Kidney epithelial cell (primary cell): ENCODE measurements around the gene NXN. TPM values are rescaled to one million over a fixed set of nuclear protein-coding genes. Genes with fewer than 3 reads are reported as not detected.

Source experiments
- DNase-seq: peaks from one replicate; pipeline ENCODE4 v3.0.0-alpha.2; 2010; ENCODE audit warnings: low read depth
- H3K27me3 ChIP-seq: 2 replicates; pipeline ENCODE4 v1.6.0; 2011; ENCODE audit warnings: low read length; ENCODE audit not compliant: control insufficient read depth, insufficient read depth
- H3K36me3 ChIP-seq: 2 replicates; pipeline ENCODE4 v1.5.1; 2011; ENCODE audit warnings: low read length; ENCODE audit not compliant: control insufficient read depth, insufficient read depth
- H3K4me3 ChIP-seq: 2 replicates; pipeline ENCODE4 v1.5.1; 2011; ENCODE audit warnings: low read depth, mild to moderate bottlenecking, control low read depth, low read length
- total RNA-seq: library from RNA; depleted of rRNA; stranded (reverse); fragments of >200 nt; gene quantifications from 2 replicates; pipeline ENCODE4 v1.2.3, GENCODE V29; 2015
- TF ChIP-seq, protein P1 (sequence below): IDR thresholded peaks from 2 replicates; pipeline ENCODE4 v1.5.1; 2011; ENCODE audit warnings: mild to moderate bottlenecking, moderate library complexity, low read length, control low read depth, inconsistent platforms; ENCODE audit not compliant: insufficient read depth, poor library complexity, severe bottlenecking

The NXN gene
- total RNA-seq, 1 donor from 2014 or later, result 34.3 TPM

DNA sequence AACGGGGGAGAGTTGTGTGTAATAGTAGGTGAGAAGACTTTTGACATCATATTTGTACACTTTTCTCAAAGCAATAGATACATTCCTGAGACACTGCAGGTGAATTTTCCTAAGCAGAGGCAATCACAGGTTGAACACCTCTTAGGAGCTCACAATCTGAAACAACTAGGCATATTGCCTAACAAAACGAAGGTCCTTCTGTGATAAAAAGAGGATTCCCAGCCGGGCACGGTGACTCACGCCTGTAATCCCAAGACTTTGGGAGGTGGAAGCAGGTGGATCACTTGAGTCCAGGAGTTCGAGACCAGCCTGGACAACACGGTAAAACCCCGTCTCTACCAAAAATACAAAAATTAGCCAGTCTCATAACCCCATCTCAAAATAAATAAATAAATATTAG is 17.4 kb downstream of the NXN start:
- TF ChIP-seq, protein P1, sequence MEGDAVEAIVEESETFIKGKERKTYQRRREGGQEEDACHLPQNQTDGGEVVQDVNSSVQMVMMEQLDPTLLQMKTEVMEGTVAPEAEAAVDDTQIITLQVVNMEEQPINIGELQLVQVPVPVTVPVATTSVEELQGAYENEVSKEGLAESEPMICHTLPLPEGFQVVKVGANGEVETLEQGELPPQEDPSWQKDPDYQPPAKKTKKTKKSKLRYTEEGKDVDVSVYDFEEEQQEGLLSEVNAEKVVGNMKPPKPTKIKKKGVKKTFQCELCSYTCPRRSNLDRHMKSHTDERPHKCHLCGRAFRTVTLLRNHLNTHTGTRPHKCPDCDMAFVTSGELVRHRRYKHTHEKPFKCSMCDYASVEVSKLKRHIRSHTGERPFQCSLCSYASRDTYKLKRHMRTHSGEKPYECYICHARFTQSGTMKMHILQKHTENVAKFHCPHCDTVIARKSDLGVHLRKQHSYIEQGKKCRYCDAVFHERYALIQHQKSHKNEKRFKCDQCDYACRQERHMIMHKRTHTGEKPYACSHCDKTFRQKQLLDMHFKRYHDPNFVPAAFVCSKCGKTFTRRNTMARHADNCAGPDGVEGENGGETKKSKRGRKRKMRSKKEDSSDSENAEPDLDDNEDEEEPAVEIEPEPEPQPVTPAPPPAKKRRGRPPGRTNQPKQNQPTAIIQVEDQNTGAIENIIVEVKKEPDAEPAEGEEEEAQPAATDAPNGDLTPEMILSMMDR, result no peak
- no peaks in the 10 kb centered on the region for H3K27me3 ChIP-seq
- no peak for DNase-seq
- no peaks in the 10 kb centered on the region for H3K36me3 ChIP-seq
- no peak overlapping the region for H3K4me3 ChIP-seq

- no peak overlapping the region for H3K4me3 ChIP-seq
- TF ChIP-seq, protein P1, result no peak
- H3K36me3 ChIP-seq, result no peaks in the 10 kb centered on the region
- H3K27me3 ChIP-seq, result no peaks in the 10 kb centered on the region
- DNase-seq, result no peak
These were observed 20.7 kb downstream of the NXN start for GRCh38 chr17:958712-959451.

GRCh38 chr17:957856-958421 is 21.6 kb downstream of the NXN start:
- Histone ChIP-seq H3K4me3 (no peak overlapping the region), H3K27me3 (no peaks in the 10 kb centered on the region), H3K36me3 (no peaks in the 10 kb centered on the region)
- DNase-seq, result no peak
- TF ChIP-seq, protein P1, result no peak

- Histone ChIP-seq H3K27me3 (no peaks in the 10 kb centered on the region), H3K36me3 (no peaks in the 10 kb centered on the region), H3K4me3 (no peak overlapping the region)
- DNase-seq, result no peak
- TF ChIP-seq, protein P1, result no peak
These were observed 22.7 kb downstream of the NXN start for GRCh38 chr17:956905-957304.

DNA sequence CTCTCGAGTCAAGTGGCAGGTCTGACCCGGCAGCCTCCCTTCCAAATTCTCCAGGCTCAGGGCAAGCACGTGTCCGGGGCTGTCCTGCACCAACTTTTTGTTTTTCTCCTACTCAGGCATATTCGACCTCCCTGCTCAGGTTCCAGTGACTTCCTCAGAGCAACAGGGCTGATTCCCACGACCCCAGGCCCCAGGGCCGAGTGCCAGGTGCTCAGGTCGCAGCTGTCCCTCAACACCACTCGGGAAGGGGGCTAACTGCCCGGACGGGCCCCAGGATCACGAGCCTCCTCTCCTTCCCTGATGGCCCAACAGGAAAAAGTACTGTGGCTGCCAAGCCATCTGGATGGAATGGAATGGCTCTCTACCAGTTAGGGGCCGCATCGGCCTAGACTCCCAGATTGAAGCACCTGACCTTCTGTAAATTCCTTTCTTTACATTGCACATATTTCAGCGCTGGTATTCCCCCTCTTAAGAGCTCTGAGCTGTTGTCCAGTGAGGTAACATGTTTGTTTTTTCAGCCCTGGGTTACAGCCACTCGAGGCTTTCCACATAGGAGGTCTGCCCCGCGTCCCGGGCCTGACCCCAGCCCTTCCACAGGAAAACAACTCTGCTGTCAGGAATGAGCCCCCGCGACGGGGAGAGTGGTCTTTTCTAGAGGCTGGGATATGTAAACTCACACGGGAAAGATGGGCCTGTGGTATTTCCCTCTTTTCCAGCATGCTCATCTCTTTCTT is 25.0 kb downstream of the NXN start:
- no peak overlapping the region for H3K4me3 ChIP-seq
- no peak for DNase-seq
- H3K36me3 ChIP-seq, result no peaks in the 10 kb centered on the region
- TF ChIP-seq, protein P1, result no peak
- no peaks in the 10 kb centered on the region for H3K27me3 ChIP-seq
